PFSK-1 (cell line): Measurements from ENCODE around the gene PJA2.

Experiments
- POLR2AphosphoS5 ChIP-seq: IDR thresholded peaks from 2 replicates; pipeline ENCODE4 v1.6.1; 2012; ENCODE audit warnings: low read depth, mild to moderate bottlenecking, control low read depth, low read length, moderate library complexity
- SIN3A ChIP-seq: IDR thresholded peaks from 2 replicates; pipeline ENCODE4 v1.6.1; 2012; ENCODE audit warnings: mild to moderate bottlenecking, low read length, moderate library complexity, borderline replicate concordance; ENCODE audit not compliant: insufficient read depth
- TAF1 ChIP-seq: IDR thresholded peaks from 2 replicates; pipeline ENCODE4 v1.6.1; 2012; ENCODE audit warnings: low read length, control low read depth, borderline replicate concordance; ENCODE audit not compliant: insufficient read depth
- TF ChIP-seq, protein P1 (sequence below), 2 experiments: IDR thresholded peaks; 2 replicates each; pipeline versions ENCODE4 v1.6.1 to v1.8.0; 2011 to 2012; ENCODE audit warnings: low read depth in 2 of 2, low read length in 2 of 2, control low read depth in 1 of 2, inconsistent platforms in 1 of 2, mild to moderate bottlenecking in 1 of 2, moderate library complexity in 1 of 2; ENCODE audit not compliant: insufficient read depth in 1 of 2

DNA sequence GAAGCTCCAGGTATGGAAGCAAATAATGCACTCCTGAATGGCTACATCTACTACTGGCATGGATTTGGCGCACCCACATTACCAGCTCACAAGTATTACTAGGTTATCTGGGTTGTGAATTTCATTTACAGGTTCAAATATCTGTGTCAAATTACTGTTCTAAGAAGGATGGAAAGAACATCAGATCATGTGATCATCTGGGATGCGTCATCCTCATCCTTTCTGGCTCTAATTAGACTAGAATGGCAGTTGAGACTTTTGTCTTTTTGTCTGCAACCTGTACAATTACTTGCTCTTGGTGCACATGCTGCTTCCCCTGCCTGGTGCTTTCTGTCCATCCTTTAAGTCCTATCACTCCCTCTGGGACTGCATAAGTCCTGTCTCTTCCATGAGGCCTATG lies 64.1 kb downstream of the PJA2 start:
- no peak for TF ChIP-seq TAF1
- TF ChIP-seq, protein P1, sequence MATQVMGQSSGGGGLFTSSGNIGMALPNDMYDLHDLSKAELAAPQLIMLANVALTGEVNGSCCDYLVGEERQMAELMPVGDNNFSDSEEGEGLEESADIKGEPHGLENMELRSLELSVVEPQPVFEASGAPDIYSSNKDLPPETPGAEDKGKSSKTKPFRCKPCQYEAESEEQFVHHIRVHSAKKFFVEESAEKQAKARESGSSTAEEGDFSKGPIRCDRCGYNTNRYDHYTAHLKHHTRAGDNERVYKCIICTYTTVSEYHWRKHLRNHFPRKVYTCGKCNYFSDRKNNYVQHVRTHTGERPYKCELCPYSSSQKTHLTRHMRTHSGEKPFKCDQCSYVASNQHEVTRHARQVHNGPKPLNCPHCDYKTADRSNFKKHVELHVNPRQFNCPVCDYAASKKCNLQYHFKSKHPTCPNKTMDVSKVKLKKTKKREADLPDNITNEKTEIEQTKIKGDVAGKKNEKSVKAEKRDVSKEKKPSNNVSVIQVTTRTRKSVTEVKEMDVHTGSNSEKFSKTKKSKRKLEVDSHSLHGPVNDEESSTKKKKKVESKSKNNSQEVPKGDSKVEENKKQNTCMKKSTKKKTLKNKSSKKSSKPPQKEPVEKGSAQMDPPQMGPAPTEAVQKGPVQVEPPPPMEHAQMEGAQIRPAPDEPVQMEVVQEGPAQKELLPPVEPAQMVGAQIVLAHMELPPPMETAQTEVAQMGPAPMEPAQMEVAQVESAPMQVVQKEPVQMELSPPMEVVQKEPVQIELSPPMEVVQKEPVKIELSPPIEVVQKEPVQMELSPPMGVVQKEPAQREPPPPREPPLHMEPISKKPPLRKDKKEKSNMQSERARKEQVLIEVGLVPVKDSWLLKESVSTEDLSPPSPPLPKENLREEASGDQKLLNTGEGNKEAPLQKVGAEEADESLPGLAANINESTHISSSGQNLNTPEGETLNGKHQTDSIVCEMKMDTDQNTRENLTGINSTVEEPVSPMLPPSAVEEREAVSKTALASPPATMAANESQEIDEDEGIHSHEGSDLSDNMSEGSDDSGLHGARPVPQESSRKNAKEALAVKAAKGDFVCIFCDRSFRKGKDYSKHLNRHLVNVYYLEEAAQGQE (IDR thresholded peaks at IDR 0.05; ENCODE audit: insufficient read depth in 1 of 2, low read depth in 2 of 2, low read length in 2 of 2) = no peak
- no peak for TF ChIP-seq POLR2AphosphoS5
- no peak for TF ChIP-seq SIN3A
